GM21786 (cell line): Measurements from ENCODE around the gene FSTL4.

Source experiments
- ATAC-seq: cut with Tn5 transposase; IDR thresholded peaks from one replicate; pipeline ENCODE4 v1.9.1; 2021; ENCODE audit not compliant: unreplicated experiment

Gene FSTL4

DNA sequence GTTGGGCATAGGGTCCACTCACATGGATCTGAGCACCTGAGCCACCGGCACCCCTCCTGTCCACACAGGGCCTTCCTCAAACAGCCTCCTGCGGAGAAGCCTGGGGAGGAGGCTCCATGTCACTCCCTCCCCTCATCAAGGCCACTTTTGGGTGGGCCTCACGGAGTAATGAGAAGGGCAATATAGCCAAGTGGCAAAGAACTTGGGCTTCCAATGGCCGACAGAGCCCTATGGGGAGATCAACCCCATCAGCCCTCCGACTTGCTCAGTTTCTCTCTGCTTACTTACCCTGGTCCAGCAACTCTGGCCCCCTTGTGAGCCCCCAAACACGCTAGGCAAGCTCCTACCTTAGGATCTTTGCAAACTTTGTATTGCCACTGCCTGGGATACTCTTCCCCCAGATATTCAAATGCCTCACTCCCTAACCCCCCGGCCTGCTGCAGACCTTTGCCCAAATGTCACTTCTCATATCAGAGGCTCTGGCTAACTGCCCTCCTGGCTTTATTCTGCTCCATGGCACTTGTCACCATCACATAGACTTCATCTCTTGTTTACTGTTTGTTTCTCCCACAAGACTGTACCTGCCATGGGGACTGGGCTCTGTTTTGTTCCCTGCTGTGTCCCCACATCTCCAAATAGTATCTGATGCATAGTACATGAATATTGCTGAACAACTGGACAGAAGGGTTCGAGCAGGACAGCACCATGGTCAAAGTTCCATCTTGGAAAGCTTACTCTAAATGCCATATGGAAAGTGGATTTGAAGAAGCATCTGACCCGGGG, 220.8 kb downstream of the FSTL4 start:
- no peak for ATAC-seq

GRCh38 chr5:133390416-133391353, 221.7 kb downstream of the FSTL4 start:
- no peak for ATAC-seq

DNA sequence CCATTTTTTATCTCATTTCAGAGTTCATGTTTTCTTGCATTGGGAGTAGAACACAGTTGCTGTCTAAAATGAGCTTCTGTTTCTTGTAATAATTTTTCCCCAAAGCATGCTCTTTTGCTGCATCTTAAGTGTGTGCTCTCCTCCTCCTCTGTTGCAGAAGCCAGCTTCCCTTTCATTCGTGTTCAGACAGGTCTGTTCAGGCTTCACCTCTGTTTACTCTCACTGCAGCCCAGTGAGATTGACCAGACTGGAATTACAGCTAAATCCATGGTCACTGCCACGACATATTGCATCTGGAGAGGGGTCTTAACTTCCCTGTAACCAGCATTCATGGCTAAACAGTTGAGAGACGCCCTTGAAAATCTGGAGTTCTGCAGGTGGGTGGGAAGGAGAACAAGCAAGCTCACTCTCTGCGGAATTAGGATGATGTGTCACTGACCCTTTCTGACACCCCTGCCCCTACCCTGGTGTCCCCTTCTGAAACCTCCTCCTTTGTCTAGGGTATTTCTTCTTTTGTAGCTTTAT, 223.2 kb downstream of the FSTL4 start:
- no peak for ATAC-seq

DNA sequence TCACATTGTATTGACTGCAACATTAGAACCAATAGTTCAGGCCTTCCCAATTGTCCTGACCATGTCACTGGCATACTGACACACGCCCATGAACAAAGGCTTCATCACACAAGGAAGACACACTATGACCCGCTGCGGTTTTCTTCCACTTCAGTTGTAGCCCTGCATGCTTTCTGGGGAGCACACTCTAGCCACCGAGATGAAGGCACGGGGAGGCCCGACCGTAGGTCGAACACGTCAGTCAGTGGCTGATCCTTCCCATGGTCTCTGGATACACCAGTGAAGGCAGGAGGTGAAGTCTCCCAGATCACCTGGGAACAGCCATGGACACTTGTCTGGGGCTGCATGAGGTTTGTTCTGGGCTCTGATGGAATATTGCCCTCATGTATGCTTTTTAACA, 224.7 kb downstream of the FSTL4 start:
- ATAC-seq: no peak

DNA sequence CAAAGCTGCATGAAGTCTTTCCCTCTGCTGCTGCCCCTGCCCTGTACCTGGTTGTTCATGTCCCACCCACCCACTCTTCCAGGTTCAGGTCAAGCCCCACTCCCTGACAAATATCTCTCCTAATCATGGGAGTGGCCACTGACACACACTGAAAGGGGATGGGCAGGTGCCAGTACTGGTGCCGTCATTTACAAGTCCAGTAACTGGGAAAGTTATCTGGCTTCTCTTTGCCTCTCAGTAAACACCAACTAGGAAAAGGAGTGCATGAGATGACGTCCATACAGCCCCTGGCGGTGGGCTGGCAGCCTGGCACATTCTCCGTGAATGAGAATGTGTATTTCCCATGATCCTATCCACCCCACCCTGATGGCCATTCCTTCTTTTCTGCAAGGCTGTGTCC, 225.2 kb downstream of the FSTL4 start:
- ATAC-seq: no peak

GRCh38 chr5:133386662-133387061, 225.7 kb downstream of the FSTL4 start:
- ATAC-seq: no peak

DNA sequence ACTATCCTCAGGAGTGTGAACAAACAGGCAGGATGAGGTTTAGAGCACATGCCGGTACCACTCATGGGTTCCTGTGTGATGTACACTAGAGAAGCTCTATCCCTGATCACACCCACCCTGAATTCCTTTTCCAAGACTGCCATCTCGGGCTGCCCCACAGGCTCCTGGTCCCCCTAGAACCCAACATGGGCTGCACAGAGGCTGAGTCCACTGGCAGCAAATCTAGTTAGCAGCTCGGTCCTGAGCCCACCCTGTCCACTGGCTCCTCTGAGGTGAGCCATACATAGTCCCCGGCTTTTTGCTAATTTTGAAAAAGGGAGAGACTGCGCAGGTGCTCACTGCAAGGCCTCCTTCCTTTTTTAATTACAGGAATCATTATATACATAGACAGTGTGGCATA, 227.0 kb downstream of the FSTL4 start:
- no peak for ATAC-seq

- ATAC-seq: no peak
Observed at GRCh38 chr5:133384903-133385302, 227.4 kb downstream of the FSTL4 start.

DNA sequence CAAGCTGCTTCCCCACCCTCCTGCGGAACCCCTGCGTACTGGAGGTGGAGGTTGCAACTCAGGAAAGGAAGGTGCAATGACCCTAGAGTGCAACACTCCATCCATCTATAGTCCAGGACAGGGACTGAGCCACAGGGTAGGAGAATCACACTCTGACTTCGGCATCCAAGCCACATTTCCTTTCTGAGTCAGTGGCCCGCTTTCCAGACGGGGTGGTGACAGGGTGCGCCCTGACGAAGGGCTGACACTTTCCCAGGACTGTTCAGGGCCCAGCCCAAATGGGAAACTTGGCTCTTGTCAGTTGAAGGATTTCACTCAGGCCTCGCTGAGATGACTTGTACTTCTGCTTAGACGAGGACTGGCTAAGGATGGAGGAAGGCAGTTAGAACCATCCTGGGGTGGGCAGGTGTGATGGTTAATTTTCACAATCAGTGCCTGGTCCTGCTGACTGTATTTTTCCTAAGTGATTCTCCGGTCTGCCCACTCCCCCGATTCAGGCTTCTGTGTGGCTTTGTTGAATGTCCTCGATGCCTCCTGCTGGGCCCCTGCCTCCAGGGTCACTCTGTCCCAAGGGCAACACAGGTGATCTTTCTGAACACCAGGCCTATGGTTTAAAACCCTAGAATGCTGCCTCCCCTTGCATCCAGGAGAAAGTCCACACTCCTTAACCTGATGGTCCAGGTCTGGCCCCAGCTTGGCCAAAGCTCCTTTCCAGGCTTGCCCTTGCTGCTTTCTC, 228.1 kb downstream of the FSTL4 start:
- ATAC-seq: no peak

- no peak for ATAC-seq
Observed at GRCh38 chr5:133383580-133383939, 228.8 kb downstream of the FSTL4 start.

GRCh38 chr5:133382661-133383579, 229.4 kb downstream of the FSTL4 start:
- ATAC-seq: no peak

DNA sequence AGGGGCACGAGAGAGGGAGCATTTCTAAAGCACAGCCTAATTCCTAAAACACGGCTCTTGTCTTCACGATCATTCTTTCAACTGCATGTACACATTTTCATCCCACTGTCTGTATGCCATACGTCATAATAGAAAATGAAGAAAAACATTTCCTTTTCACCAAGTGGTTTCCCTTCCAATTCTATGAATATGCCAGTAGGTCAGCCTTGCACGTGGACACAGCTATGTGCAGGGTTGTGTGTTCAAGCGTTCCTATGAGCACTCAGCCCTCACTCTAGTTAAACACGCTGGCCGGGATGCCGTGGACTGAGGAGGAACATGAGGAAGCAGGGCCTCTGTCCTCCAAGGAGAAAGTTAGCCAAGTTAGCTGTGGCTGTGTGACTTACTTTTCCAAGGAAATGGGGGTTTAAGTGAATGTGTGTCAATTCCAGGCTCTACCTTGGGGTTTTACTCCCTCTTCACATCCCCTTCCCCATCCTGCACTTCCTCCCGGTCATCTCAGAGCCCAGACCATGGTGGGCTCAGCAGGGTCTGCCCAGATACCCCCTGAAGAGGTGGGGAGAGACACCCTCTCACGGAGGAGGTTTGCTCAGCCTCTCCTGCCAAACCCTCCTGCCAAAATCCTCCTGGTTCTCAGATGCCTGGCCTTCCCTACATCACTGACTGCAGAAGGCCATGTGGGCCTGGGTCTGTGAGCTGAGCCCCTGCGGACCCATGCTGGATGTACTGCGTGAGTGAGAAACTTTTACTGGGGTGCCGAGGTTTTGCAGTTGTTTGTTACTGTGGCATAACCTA, 230.6 kb downstream of the FSTL4 start:
- ATAC-seq: no peak

GRCh38 chr5:133381041-133381440, 231.3 kb downstream of the FSTL4 start:
- no peak for ATAC-seq

DNA sequence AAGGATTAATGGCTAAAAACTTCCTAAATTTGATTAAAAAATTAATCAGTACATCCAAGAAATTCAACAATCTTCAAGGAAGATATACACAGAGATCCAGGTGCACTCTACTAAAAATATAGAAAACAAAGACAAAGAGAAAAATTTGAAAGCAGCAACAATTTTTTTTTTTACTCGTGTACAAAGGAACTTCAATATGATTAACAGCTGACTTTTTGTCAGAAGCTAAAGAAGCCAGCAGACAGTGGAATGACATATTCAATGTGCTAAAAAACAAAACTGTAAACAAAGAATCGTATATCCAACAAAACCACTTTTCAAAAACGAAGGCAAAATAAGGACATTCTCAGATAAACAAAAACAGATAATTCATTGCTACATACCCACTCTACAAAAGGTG, 234.6 kb downstream of the FSTL4 start:
- no peak for ATAC-seq

- no peak for ATAC-seq
Observed at GRCh38 chr5:133376986-133377385, 235.4 kb downstream of the FSTL4 start.

- no peak for ATAC-seq
Observed at GRCh38 chr5:133373121-133373870, 239.0 kb downstream of the FSTL4 start.

DNA sequence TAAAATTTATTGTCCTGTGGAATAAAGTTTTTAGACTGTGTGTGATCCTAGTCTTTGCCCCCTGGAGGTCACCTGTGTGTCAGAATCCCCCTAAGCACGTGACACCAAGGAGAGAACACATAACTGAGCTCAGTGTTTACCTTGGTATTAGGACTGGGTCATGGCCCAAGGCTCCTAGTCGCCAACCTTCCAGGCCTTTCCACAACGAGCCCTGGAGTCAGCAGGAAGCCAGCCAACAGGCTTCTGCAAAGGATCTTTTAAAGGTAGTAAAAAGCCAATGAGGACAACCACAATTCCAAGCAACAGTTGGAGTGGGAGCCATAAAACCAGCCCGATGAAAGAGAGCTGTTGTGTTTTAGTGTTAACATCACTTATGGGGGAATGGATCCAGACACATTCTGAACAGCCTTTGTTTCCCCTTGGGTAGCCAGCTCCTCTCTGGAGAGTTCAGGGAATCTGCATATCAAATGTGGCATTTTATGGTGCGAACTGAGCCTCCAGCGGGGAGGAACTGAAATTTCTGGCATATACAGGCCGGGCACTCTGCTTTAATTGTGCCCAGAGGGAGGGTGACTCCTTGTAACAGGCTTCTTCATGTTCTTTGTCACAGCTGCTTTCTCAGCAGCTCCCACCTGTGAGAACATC, 239.9 kb downstream of the FSTL4 start:
- ATAC-seq: no peak
